HPDE6-E6E7 (cell line): Measurements from ENCODE around the gene IL12RB2.
"Not testable (repeated sequence)": the region's sequence is repeated elsewhere in the genome, so short reads cannot be mapped to it uniquely, and the experiment has no call there.

ENCODE experiments used
- DNase-seq: peaks from one replicate; pipeline ENCODE4 v3.0.0; 2011; ENCODE audit warnings: missing footprints; ENCODE audit errors: extremely low spot score

Gene IL12RB2

DNA sequence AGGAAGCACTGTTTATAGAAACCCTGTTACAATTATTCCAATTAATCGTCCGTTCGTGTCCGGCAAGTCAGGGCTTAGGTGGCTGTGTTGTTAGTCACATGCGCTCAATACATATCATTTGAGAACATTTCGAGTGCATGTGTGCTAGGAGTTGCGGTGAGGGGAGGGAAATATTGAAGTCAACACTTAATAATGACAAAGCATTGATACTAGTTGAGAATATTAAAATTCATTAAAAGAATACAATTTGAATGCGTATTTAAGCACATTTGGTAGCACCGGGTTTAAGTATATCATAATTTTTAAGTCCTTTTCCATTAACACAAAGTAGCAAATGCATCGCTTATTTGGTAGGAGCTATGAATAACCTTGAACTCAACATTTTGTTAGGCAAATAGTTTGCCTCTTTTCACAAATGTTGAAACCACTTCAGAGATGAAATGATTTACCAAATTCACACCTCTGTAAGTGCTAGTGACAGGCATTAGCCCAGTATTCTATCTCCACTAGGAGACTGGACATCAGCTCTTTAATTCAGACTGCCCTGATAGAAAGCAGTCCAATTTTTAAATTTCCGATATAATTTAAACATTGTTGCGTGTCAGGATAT, 123.6 kb downstream of the IL12RB2 start:
- DNase-seq = no peak

DNA sequence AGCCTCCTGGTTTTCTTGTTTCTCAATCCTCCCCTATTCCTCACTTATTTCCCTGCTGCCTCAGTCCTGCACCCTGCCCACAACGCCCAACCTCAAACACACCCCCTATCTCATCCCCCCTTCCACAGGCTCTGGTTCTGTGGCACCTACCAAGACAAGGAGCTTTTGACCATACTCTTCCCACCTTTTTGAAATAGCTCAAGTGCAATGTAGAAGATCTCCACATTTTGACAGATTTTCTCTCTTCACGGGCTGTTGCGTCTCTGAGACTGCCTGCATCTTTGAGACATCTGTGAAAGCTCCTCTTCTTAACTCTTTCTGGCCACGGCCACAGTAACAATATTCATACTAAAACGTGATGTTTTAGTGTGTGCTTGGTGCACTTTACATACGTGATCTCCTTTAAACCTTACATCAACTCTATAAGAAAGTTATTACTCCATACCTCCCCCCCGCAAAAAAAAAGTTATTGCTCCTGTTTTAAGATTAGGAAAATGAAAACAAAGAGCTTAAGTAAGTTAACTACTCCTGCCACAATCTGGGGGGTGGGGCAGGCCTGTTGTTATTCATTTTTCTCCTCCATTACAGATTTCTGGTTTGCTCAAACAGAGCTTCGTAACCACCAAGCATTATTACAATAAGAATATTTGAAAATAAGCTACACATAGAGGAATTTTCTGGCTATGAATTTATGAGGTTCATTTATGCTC, 124.4 kb downstream of the IL12RB2 start:
- DNase-seq = no peak

DNA sequence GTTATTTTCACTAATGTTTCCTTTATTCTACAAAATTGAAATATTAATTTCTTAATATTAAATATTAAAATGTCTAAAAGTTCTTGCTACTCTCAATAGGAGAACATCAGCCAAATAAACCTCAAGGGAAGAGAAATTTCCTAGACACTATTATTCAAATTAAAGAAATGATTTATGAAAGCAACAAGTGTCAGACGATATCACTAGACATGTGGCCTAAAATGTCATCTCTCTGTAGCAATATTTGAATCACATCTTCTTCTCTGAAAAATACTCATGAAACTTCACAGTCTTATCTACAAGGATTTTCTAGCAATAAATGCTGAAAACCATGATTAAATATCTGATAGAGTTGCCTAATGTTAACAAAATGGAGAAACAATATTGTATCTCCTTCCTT, 125.1 kb downstream of the IL12RB2 start:
- no peak for DNase-seq

DNA sequence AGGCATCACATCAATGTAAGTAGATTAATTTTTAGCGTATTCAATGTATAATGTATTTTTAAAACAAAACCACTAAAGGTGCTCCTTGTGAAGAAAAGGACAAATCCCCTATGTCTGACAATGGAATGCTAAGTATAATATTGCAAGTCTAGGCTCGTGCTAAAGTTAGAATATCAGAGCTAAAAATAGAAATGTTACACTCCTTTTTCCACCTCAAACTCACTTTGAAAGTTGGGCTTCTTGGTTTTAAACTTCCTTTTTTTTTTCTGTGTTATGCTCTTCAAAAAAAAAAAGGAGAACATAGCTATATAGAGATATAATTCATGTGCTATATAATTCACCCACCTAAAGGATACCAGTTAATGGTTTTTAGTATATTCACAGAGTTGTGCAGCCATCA, 126.2 kb downstream of the IL12RB2 start:
- no peak for DNase-seq

DNA sequence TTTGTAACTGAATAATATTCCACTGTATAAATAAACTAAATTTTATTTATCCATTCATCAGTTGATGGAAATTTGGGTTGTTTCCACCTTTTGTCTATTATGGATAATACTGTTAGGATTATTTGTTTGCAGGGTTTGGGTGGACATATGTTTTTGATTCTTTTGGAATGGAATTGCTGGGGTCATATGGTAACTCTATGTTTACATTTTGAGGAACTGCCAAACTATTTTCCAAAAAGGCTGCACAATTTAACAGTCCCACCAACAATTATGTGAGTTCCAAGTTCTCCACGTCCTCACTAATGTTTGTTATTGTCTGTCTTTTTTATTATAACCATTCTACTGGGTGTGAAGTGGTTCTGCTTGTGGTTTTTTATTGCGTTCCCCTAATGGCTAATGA, 126.8 kb downstream of the IL12RB2 start:
- DNase-seq = no peak

DNA sequence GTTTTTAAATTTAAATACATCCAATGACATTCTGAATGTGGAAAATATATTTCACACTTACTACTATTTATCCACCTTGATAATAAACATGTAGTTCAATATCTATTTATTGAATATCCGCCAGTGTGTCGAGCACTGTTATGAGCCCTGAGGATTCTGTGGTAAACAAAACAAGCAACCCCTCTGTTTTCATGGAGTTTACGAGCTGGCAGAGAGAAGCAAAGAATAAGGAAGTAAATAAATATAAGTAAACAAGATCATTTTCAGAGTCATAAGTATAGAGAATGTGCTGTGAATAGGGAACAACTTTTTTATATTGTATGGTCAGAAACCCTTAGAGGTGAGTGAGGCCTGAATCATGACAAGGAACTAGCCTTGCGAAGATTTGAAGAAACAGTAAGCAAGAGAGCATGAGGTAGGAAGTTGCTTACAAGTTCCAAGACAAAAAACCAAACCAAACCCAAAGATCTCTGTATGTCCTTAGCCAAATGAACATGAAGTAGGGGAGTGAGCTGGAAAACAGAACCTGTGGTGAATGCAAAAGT, 128.9 kb downstream of the IL12RB2 start:
- no peak for DNase-seq

DNA sequence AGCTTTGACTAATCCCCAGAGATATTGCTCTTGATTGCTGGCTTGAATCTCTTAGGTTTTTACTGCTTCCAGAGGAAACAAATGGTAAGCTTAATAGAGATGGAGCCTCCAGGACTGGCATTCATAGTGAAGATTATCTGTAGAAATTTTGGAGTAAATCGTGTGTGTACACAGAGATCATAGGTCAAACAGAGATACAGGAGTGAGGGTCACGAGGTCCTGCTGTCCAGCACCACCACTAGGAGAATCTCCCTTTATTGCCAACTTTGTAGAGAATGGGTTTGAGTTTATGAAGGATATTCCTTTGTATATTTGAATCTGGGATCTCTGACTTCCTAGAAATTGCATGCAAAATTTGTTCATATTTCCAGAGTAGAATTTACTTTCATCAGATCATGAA, 130.3 kb downstream of the IL12RB2 start:
- no peak for DNase-seq

DNA sequence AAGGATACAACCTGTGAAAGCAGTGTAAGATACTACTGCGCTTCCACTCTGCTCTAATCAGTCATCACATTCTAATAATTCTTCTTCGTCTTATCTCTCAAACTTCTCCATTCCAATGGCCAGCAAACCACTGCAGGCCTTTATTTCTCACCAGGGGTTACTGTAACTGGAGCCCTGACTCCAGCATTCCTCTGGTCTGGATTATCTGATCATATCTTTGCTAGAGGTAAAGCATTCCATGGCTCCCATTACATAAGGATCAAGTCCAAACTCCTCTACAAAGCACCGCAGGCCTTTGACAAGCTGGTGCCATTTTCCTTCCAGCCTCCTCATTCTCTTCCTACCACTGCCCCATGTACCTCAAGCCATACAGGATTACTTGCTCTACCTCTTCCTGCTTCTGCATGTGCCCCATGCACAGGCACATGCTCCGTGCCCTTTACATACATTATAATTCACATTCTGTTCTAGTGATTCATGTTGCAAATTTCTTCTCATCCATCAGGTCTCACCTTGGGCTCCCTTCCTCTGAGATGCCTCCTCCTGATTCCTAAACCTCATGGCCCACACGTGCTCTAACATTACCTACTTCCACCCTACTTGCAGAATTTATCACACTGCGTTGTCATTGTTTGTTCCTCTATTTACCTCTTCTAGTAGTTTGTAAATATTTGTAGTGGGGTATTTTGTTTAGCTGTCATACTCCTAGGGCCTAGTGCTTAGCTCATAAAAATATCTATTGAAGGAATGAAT, 131.8 kb downstream of the IL12RB2 start:
- DNase-seq = no peak

DNA sequence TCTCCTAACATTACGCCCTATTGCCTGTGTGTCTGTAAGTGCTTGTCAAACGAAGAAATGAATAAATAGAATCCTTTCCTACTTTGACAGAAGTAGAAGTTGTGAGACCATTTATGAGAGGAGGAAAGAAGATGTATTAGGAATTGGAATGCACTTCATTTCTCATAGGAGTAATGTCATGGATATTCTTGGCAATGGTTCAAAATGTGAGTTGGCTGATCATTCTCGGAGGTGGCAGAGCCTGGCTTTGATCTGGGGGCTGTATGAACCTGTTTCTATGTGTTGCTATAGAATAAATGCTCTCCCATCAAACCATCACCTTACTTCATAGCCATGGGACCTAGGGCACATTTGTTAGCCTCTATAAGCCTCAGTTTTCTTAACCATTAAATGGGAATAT, 132.7 kb downstream of the IL12RB2 start:
- DNase-seq = no peak

DNA sequence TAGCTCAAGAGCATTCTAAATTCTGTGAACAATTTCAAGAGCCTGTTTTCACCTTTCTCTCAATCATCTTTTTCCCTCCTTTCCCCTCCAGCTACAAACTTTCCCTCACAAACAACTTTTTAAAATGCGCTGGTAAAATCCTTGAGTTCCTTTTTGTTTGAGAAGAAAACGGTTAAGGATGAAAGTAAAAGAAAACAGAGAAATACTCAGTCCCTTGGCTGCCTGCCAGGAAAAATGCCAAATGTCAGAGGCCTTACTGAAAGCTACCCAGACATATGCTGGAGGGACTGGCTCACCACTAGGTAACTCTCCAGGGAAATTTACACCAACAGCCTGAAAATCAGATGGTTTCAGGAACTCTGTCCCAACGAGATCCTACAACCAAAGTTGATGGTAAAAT, 133.5 kb downstream of the IL12RB2 start:
- no peak for DNase-seq

DNA sequence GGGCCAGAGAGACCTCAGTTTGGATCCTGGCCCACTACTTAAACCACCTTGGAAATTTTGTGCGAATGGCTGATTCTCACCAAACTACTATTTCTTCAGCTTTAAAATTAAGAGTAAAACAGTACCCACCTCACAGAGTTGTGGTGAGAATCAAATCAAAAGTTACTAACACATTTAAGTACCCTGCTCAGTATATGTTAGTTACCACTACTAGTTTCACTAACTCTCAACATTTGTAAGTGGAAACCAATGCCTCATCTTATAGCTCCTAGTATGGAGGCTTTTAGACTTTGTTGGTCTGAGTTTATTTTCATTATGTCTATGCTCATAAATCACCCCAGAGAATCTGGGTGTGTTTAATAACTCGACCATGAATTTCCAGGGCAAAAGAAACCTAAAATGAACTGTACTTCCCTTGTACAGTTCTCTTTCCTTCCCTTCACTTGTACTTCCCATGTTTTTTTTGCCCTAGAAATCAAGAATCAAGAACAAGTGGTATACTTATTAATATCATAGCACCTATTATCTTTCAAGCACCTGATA, 134.1 kb downstream of the IL12RB2 start:
- no peak for DNase-seq

DNA sequence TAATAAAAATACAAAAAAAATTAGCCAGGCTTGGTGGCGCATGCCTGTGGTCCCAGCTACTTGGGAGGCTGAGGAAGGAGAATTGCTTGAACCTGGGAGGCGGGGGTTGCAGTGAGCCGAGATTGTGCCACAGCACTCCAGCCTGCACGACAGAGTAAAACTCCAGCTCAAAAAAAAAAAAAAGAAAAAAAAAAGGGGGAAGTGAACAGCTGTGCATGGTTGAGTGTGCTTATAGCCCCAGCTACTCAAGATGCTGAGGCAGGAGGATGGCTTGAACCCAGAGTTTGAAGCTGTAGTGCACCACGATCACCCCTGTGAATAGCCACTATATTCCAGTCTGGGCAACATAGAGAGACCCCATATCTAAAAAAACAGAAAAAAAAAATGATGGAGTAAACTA, 138.3 kb downstream of the IL12RB2 start:
- not testable (repeated sequence) for DNase-seq
